Caco-2 (cell line): Measurements from ENCODE around the gene AMIGO2. TPM values are rescaled to one million over a fixed set of nuclear protein-coding genes. Genes with fewer than 3 reads are reported as not detected.
"Not testable (repeated sequence)": the region's sequence is repeated elsewhere in the genome, so short reads cannot be mapped to it uniquely, and the experiment has no call there.

Experiments used
- BruUV-seq: library from RNA; stranded (reverse); fragments of 400-500 nt; replicated peaks from 2 replicates; lab custom pipeline; 2021; lab: Mats Ljungman, UMichigan
- CTCF ChIA-PET: fragments of 300-600 bp; sonication (Branson Sonifier 250); formaldehyde crosslinking; loops from one replicate; lab custom pipeline; 2022; ENCODE audit warnings: antibody characterized with exemption; lab: Charles Lee
- POLR2A ChIA-PET: fragments of 300-600 bp; sonication (Branson Sonifier 250); formaldehyde crosslinking; loops from one replicate; lab custom pipeline; 2022; ENCODE audit warnings: antibody characterized with exemption; lab: Charles Lee
- DNase-seq, 2 experiments: peaks; one replicate each; pipeline versions ENCODE4 v3.0.0 to v3.0.0-alpha.2; 2020 to 2022
- H3K27me3 ChIP-seq: replicated peaks from 2 replicates; pipeline ENCODE4 v1.6.0; 2011; ENCODE audit warnings: low read length; ENCODE audit not compliant: control insufficient read depth, insufficient read depth
- H3K36me3 ChIP-seq: 2 replicates; pipeline ENCODE4 v1.5.1; 2011; ENCODE audit warnings: low read length; ENCODE audit not compliant: control insufficient read depth, insufficient read depth
- H3K4me1 ChIP-seq: fragments of 250-450 bp; sonication (Bioruptor Pico); 2 replicates; pipeline ENCODE4 v1.5.1; 2020; ENCODE audit warnings: mild to moderate bottlenecking
- H3K4me3 ChIP-seq: 2 replicates; pipeline ENCODE4 v1.5.1; 2011; ENCODE audit warnings: low read depth, mild to moderate bottlenecking, control low read depth, low read length
- H3K9me3 ChIP-seq: fragments of 250-450 bp; sonication (Bioruptor Pico); 2 replicates; pipeline ENCODE4 v1.5.1; 2020; ENCODE audit warnings: mild to moderate bottlenecking, moderate library complexity
- H3K27ac Mint-ChIP-seq: one replicate; pipeline ENCODE4 v1.8.0; 2022; ENCODE audit warnings: mixed read lengths; ENCODE audit not compliant: unreplicated experiment
- H3K27me3 Mint-ChIP-seq: one replicate; pipeline ENCODE4 v1.8.0; 2022; ENCODE audit warnings: mixed read lengths; ENCODE audit not compliant: insufficient read depth, unreplicated experiment
- H3K36me3 Mint-ChIP-seq: one replicate; pipeline ENCODE4 v1.8.0; 2022; ENCODE audit warnings: mild to moderate bottlenecking, mixed read lengths; ENCODE audit not compliant: insufficient read depth, unreplicated experiment
- H3K4me1 Mint-ChIP-seq: one replicate; pipeline ENCODE4 v1.8.0; 2022; ENCODE audit warnings: low read depth, mixed read lengths; ENCODE audit not compliant: unreplicated experiment
- H3K4me3 Mint-ChIP-seq: one replicate; pipeline ENCODE4 v1.8.0; 2022; ENCODE audit warnings: mild to moderate bottlenecking, moderate library complexity, mixed read lengths; ENCODE audit not compliant: unreplicated experiment
- H3K9me3 Mint-ChIP-seq: one replicate; pipeline ENCODE4 v1.8.0; 2022; ENCODE audit warnings: mixed read lengths; ENCODE audit not compliant: unreplicated experiment
- intact Hi-C: fragments of 100-400 bp; cut with micrococcal nuclease; formaldehyde crosslinking; loops from one replicate; pipeline ENCODE4 v1.10.0; 2022; ENCODE audit not compliant: unreplicated experiment
- total RNA-seq: library from RNA; stranded (reverse); gene quantifications from 2 replicates; pipeline ENCODE4 v1.2.3, GENCODE V29; 2022
- TF ChIP-seq, protein P1 (sequence below), 2 experiments: fragments of 200-600 bp in 1 of 2; IDR thresholded peaks; 1 replicate in 1 of 2; 2 replicates in 1 of 2; pipeline versions ENCODE4 v1.5.1 to v1.8.0; 2011 to 2022; ENCODE audit warnings: antibody characterized with exemption in 1 of 2, control low read depth in 1 of 2, inconsistent platforms in 1 of 2, low read depth in 1 of 2, low read length in 1 of 2, mild to moderate bottlenecking in 1 of 2, moderate library complexity in 1 of 2; ENCODE audit not compliant: insufficient read depth in 1 of 2, severe bottlenecking in 1 of 2, unreplicated experiment in 1 of 2

The AMIGO2 gene
- total RNA-seq, 1 experiment from 2014 or later: 1.6 TPM

DNA sequence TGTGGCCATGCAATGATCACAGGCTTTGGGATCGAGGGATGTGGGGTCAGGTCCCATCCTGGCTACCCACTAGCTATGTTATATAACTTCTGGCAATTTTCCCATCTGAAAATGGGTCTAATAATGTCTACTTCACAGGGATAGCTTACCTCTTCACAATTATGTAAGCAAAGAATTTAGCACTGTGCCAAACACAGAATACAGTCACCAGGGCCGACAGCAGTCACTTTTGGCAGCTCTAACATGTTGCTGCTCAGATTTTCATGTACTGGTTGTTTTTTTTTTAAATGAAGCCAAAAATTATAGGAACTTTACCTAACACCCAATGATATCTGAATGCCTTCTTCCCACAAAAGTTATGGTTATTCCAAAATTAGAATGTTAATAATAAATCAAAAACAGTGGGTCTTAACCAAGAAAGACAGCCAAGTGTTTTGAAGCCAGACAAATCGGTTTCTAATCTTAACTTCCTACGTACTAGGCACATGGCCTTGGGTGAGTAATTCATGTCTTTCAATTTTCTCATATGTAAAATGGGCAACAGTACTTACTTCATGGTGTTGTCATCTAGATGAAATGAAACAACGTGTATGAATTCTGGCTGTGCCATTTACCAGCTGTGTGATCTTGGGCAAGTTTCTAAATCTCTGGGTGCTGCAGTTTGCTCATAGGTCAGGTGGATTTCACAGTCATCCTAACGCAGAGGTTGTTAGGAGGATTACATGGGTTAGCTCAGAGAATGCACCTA lies 13.3 kb downstream of the AMIGO2 start:
- H3K27me3 ChIP-seq: no peaks in the 10 kb centered on the region
- CTCF ChIA-PET: interaction anchor here (0.7 kb wide), 1 partner anchor 34 kb away, joined by 3 read pairs; no protein-coding TSS in a partner anchor

DNA sequence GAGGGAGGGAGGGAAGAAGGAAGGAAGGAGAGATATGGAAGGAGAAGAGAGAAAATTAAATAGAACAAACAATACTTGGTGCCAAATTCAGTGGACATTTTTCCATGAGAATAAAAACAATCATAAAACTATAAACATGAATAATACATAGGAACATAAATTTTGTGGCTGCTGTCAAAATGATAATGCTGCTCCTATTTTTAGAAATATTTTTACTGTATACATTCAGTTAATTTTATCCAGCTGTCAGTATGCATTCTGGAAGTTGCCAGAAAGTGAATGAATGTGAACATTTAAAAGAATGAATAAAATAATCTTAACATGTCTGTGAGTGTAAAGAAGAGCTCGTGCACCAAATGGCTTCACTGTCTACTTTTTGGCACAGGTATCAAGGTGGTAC lies 14.2 kb downstream of the AMIGO2 start:
- no peak overlapping the region for H3K4me3 Mint-ChIP-seq
- ChIA-PET POLR2A (no interaction called here), CTCF (interaction anchor here (0.7 kb wide), 1 partner anchor 33 kb away, joined by 3 read pairs; no protein-coding TSS in a partner anchor)
- no peaks in the 10 kb centered on the region for H3K27me3 Mint-ChIP-seq
- no peaks in the 10 kb centered on the region for H3K4me1 ChIP-seq
- no peaks in the 10 kb centered on the region for H3K9me3 Mint-ChIP-seq
- no peaks in the 10 kb centered on the region for H3K9me3 ChIP-seq
- H3K36me3 Mint-ChIP-seq: peaks cover 6% of the 10 kb centered on the region
- H3K27me3 ChIP-seq: no peaks in the 10 kb centered on the region
- no peaks in the 10 kb centered on the region for H3K36me3 ChIP-seq
- TF ChIP-seq, protein P1, sequence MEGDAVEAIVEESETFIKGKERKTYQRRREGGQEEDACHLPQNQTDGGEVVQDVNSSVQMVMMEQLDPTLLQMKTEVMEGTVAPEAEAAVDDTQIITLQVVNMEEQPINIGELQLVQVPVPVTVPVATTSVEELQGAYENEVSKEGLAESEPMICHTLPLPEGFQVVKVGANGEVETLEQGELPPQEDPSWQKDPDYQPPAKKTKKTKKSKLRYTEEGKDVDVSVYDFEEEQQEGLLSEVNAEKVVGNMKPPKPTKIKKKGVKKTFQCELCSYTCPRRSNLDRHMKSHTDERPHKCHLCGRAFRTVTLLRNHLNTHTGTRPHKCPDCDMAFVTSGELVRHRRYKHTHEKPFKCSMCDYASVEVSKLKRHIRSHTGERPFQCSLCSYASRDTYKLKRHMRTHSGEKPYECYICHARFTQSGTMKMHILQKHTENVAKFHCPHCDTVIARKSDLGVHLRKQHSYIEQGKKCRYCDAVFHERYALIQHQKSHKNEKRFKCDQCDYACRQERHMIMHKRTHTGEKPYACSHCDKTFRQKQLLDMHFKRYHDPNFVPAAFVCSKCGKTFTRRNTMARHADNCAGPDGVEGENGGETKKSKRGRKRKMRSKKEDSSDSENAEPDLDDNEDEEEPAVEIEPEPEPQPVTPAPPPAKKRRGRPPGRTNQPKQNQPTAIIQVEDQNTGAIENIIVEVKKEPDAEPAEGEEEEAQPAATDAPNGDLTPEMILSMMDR (IDR thresholded peaks at IDR 0.05; ENCODE audit: insufficient read depth in 1 of 2, low read depth in 1 of 2, low read length in 1 of 2, severe bottlenecking in 1 of 2, unreplicated experiment in 1 of 2): no peak
- no peak for DNase-seq
- intact Hi-C loops: no loop called here
- no peaks in the 10 kb centered on the region for H3K4me1 Mint-ChIP-seq
- no peak overlapping the region for H3K4me3 ChIP-seq
- no TSS peak for BruUV-seq
- H3K27ac Mint-ChIP-seq: no peak overlapping the region

More for the DNA sequence above, 13.3 kb downstream of the AMIGO2 start:
- no peak overlapping the region for H3K27ac Mint-ChIP-seq
- intact Hi-C loops: no loop called here
- no TSS peak for BruUV-seq
- no peak for DNase-seq
- Histone ChIP-seq H3K4me3 (no peak overlapping the region), H3K4me1 (no peaks in the 10 kb centered on the region), H3K9me3 (no peaks in the 10 kb centered on the region), H3K36me3 (no peaks in the 10 kb centered on the region)
- H3K36me3 Mint-ChIP-seq: peaks cover 6% of the 10 kb centered on the region
- TF ChIP-seq, protein P1 (IDR thresholded peaks at IDR 0.05; ENCODE audit: insufficient read depth in 1 of 2, low read depth in 1 of 2, low read length in 1 of 2, severe bottlenecking in 1 of 2, unreplicated experiment in 1 of 2): no peak
- no peaks in the 10 kb centered on the region for H3K9me3 Mint-ChIP-seq
- no peak overlapping the region for H3K4me3 Mint-ChIP-seq
- H3K27me3 Mint-ChIP-seq: no peaks in the 10 kb centered on the region
- POLR2A ChIA-PET: no interaction called here
- H3K4me1 Mint-ChIP-seq: no peaks in the 10 kb centered on the region

DNA sequence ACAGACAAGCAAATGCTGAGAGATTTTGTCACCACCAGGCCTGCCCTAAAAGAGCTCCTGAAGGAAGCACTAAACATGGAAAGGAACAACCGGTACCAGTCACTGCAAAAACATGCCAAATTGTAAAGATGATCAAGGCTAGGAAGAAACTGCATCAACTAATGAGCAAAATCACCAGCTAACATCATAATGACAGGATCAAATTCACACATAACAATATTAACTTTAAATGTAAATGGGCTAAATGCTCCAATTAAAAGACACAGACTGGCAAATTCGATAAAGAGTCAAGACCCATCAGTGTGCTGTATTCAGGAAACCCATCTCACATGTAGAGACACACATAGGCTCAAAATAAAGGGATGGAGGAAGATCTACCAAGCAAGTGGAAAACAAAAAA lies 21.1 kb downstream of the AMIGO2 start:
- intact Hi-C loops: not testable (repeated sequence)

DNA sequence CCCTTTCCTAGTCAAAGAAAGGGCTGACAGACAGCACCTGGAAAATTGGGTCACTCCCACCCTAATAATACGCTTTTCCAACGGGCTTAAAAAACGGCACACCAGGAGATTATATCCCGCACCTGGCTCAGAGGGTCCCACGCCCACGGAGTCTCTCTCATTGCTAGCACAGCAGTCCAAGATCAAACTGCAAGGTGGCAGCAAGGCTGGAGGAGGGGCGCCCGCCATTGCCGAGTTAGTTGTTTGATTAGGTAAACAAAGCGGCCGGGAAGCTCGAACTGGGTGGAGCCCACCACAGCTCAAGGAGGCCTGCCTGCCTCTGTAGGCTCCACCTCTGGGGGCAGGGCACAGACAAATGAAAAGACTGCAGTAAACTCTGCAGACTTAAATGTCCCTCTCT lies 22.8 kb downstream of the AMIGO2 start:
- H3K27me3 Mint-ChIP-seq, H3K27ac Mint-ChIP-seq, H3K27me3 ChIP-seq, H3K4me3 Mint-ChIP-seq, CTCF ChIA-PET, DNase-seq, intact Hi-C loops, H3K4me1 ChIP-seq, POLR2A ChIA-PET, H3K9me3 ChIP-seq, BruUV-seq, H3K4me3 ChIP-seq, H3K4me1 Mint-ChIP-seq, H3K36me3 ChIP-seq, H3K36me3 Mint-ChIP-seq: not testable (repeated sequence)
- H3K9me3 Mint-ChIP-seq: peaks cover 31% of the 10 kb centered on the region

More for the DNA sequence above, 21.1 kb downstream of the AMIGO2 start:
- POLR2A ChIA-PET, H3K27me3 Mint-ChIP-seq, H3K4me3 ChIP-seq, H3K4me3 Mint-ChIP-seq, H3K36me3 Mint-ChIP-seq, DNase-seq, H3K27me3 ChIP-seq, H3K4me1 Mint-ChIP-seq, BruUV-seq, H3K36me3 ChIP-seq, H3K27ac Mint-ChIP-seq, H3K4me1 ChIP-seq, H3K9me3 ChIP-seq, CTCF ChIA-PET: not testable (repeated sequence)
- peaks cover 26% of the 10 kb centered on the region for H3K9me3 Mint-ChIP-seq

DNA sequence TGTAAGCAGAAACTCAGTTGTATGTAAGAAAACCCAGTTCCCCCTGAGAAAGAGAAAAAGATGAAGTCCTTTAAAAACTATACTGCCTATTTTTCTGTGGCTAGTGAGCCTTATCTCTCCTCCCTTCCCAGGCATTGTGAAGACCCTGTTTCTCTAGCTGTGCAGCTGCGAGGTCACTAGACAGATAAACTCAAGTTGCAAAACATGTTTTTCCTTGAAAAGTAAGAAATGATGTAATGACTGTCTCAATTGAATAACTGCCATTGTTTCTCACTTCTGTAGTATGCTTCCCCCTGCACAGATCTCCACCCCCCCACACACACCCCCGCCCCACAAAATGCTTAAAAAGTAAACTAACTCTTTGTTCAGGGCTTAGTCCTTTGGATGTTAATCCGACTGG lies 23.9 kb downstream of the AMIGO2 start:
- H3K4me1 ChIP-seq, H3K4me3 Mint-ChIP-seq, H3K27me3 ChIP-seq, H3K36me3 ChIP-seq, BruUV-seq, H3K27me3 Mint-ChIP-seq, DNase-seq, H3K4me3 ChIP-seq, CTCF ChIA-PET, H3K4me1 Mint-ChIP-seq, POLR2A ChIA-PET, intact Hi-C loops, H3K36me3 Mint-ChIP-seq, H3K27ac Mint-ChIP-seq: not testable (repeated sequence)
- peaks cover 14% of the 10 kb centered on the region for H3K9me3 ChIP-seq
- peaks cover 42% of the 10 kb centered on the region for H3K9me3 Mint-ChIP-seq
